Skin of body (tissue), 2 donors: ENCODE measurements around the gene TTC27. TPM values are rescaled to one million over a fixed set of nuclear protein-coding genes. Genes with fewer than 3 reads are reported as not detected.
"Not testable (repeated sequence)": the region's sequence is repeated elsewhere in the genome, so short reads cannot be mapped to it uniquely, and the experiment has no call there.

Source experiments
- DNase-seq: peaks from one replicate; lab custom pipeline; 2025; lab: John Stamatoyannopoulos, UW
- total RNA-seq: library from RNA; depleted of rRNA; stranded (reverse); fragments of >200 nt; gene quantifications from one replicate; pipeline ENCODE4 v1.2.3, GENCODE V29; 2014

Gene TTC27
- total RNA-seq, 1 donor from 2014 or later: 22.5 TPM

DNA sequence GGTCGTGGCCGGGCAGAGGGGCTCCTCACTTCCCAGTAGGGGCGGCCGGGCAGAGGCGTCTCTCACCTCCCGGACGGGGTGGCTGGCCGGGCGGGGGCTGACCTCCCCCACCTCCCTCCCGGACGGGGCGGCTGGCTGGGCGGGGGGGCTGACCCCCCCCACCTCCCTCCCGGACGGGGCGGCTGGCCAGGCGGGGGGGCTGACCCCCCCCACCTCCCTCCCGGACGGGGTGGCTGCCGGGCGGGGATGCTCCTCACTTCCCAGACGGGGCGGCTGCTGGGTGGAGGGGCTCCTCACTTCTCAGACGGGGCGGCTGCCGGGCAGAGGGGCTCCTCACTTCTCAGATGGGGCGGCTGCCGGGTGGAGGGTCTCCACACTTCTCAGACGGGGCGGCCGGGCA lies 126.8 kb downstream of the TTC27 start:
- not testable (repeated sequence) for DNase-seq

DNA sequence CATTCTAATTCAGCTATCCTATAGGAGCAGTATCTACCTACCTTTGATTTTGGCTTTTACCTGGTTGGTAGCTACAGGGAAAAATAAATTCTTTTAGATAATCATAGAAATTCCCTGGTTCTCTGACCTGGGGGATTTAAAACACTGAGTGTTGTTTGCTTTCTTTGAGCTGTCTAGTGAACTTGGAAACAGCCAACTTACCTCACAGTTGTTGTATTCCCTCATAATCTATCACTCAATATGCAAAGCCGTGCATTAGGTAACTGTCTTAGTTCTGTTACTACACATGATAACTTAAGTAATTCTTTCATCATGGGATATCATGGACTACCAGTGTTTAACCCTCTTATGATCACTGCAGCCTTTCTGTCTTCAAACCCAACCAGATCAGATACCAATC lies 127.8 kb downstream of the TTC27 start:
- no peak for DNase-seq

DNA sequence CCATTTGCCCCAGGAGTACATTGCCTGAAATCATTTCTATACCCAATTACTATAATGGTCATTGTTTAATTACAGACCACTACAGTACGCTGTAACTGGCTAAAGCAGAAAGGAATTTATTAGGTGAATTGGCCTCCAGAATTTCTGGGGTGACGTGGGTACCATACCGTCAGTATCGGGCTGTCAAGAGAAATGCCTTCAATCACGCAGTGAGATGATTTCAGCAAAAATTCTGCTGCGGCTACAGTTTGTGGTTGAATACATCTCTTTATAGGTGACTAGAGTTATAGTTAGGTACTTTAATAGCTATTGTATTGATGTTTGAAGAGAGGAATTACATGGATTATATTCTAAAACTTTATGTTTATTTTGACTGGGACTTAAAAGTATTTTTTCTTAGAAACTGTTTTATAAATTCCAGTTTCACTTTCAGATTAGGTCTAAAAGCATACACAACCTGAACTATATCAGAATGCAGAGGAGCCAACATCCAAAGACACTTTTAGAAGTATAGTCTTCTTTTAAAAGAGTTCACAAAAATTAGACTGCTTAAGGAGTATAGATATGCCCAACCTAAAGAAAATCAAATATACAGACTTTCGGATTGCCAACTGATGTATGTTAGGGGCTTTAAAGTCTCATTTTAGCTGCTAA lies 128.4 kb downstream of the TTC27 start:
- no peak for DNase-seq

DNA sequence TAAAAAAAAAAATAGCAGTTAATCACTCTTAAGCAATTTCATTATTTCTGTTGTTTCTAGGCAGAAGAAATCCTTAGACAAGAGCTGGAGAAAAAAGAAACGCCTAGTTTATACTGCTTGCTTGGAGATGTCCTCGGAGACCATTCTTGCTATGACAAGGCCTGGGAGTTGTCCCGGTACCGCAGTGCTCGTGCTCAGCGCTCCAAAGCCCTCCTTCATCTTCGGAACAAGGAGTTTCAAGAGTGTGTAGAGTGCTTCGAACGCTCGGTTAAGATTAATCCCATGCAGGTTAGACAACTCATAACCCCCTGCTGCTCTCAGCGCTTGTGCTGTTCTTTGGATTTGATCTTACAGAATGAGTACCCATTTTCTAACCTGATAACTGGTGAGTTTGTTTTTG lies 130.4 kb downstream of the TTC27 start:
- no peak for DNase-seq

DNA sequence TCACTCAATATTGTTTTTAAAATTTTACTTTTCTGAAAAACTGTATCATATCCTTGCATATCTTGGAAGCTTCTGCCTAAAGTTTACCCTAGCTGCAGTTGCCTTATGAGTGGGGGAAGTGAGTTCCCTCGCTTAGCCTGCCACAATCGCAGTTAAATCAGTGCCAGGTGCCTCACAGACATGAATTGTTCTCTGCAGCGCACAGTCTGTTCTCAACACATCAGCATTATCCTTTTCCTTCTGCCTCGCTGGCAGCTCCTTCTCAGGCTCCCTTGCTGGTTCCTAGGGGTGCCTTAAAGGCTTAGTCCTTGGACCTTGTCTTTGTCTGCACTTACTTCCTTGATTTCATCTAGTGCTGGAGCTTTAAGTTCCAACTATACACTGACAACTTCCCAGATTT lies 132.8 kb downstream of the TTC27 start:
- no peak for DNase-seq

DNA sequence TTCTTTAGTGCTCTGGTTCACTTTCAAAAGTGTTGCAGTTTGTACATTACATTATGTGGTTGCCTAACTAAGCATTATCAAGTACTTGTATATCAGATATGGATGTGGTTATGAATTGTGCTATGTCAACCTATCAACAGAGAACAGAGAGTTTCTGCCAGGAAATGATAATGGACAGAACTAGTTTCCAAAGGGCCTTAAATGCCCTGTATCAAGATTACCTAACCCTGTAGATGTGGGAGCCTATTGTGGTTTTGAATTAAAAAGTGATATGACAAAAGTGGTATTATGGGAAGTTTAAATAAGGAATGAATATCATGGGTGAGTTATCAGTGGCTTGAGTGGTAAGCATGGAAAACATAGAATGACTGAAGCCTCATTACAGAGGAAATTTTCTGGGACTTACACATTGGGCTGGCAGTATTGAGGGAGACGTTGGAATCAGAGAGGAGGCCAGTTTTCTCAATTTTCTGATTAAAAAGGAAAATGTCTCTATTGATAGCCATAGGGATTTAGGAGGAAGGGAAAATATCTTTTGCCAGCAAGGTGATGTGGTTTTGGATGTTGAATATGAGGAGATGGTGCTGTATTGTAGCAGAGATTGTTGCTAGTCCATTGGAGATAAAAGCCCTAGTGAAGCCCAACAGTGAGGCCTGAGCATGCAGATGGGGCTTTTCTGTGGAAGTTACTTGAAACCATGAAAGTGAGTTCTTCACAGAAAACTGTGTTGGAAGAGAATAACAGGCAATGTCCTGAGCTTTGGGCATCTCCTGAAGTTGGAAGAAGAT lies 140.7 kb downstream of the TTC27 start:
- DNase-seq: no peak

DNA sequence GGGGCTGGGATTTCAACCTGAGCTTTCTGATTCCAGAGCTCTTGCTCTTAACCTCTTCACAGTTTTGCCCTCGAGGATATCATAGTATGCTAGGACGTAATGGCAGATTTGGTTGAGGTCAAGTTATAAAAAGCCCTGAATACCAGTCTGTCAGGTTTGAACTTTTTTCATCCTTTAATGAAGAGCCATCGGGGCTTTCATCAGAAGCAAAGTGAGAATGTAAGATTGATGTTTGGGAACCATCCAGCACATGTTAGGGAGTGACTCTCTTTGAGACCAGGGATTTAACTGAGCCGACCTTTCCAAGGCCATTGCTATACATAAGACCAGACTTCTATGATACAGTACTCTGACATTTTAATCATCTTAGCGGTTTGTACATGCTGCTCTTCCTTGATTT lies 142.5 kb downstream of the TTC27 start:
- no peak for DNase-seq

DNA sequence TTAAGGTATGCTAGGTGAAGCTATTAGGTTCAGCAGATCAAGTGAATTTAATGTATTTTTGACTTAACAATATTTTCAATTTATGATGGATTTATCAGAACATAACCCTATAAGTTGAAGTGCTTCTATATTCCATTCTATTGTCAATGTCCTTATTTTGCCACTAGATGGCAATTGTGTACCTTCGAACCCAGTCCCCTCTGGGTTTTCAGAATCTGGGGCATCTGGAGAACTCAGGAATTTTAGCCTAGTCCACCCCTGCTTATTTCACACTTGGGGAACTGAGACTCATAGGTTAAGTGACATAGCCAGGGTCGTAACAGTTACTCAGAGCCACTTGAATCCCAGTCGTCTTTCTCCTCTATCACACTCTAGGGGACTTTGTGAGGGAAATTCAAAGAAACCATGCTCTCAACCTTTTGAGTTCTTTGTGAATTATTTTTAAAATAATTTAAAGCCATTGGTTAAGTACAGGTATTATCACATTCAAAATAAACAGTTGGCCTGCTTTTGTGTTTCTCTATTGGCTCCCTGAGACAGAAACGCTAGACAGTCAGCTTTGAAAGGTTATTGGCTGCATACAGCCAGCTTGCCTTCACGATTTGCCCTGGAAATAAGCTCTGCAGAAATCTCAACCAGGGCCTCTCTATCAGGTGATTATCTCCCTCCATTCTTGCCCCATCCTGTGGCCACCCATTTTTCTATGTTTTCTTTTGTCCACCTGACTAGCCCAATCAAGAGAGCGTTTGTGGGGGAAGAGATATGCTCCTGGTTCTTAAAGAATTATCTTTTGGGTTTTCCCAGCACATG lies 145.0 kb downstream of the TTC27 start:
- DNase-seq: peak; percentile 73

DNA sequence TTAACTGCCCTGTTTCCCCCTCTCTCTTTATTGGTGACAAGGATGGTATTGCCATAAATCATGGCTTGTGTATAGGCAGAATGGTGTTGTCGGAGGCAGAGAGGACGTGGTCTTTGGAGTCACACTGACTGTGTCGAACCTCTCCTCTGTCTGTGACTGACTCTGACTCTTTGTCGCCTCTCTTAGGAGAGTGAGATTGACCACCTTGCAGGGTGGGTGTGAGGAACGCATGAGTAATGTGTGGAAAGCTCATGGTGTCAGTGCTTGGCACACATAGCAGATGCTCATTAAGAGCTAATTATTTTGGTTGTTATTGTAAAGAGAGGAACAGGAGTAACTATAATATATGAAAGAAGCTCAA lies 145.6 kb downstream of the TTC27 start:
- DNase-seq: no peak

DNA sequence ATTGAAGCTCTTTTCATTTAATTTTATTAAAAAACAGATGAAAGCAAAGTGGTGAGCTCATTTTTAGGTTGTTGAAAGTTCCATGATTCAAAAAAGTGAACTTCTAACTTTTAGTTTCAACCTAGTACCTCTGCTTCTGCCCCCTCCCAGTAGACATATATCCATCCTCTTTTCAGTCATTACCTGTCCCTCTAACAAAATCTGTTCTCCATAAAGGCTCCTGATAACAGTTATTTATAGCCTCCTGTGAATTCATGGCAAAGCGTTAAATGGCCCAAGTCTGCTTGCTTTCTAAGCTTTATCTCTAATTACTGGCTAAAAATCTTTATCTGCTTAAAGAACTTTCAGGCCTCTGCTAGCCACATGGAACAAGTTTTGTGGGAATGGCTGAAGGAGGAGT lies 148.1 kb downstream of the TTC27 start:
- no peak for DNase-seq

DNA sequence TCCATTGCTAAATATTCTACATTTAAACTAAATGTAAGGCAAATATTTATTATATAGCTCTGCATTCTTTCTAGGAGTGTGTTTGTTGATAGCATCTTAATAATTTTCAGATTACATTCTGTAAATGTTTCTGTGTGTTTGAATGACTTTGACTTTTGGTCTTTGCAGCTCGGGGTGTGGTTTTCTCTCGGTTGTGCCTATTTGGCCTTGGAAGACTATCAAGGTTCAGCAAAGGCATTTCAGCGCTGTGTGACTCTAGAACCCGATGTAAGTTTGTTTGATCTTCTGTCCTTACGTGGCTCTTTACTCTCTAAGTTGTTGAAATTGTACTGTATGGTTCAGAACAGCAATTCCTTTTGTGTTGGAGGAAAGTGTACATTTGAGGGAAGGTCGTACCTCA lies 149.9 kb downstream of the TTC27 start:
- DNase-seq: no peak

DNA sequence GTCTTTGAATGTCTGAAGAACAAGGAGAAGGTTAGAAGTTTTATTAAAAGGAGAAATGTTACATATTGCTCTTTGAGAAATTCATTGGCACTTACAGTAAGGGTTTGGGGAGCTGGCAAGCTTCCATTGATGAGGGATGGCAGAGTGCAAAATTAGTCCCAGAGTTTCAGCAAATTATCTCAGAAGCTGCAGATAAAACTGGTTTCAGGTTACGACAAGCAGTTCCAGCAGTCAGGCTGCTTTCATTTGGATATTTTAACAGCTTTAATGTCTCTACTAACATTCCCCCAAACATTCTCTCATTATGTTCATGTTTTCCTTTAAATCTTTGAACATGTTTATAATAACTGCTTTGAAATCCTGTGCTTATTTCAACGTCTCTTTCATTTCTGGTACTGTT lies 153.1 kb downstream of the TTC27 start:
- no peak for DNase-seq

DNA sequence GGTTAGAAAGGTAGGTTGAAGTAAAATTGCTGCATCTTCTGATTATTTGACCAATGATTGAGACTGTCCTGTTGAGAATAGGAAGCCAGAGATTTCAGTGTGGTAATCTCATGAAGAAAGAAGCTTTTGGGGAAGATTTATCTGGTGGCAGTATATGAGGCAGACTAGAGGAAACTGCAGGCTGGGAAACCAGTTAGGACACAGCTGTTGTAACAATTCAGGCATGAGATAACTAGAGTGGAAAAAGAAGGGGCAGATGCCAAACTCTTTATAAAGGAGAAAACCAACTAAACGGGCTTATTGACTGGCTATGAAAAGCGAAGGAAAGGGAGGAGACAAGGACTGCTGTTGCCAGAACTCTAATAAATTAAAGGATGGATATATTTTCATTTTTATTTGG lies 155.6 kb downstream of the TTC27 start:
- DNase-seq: no peak

DNA sequence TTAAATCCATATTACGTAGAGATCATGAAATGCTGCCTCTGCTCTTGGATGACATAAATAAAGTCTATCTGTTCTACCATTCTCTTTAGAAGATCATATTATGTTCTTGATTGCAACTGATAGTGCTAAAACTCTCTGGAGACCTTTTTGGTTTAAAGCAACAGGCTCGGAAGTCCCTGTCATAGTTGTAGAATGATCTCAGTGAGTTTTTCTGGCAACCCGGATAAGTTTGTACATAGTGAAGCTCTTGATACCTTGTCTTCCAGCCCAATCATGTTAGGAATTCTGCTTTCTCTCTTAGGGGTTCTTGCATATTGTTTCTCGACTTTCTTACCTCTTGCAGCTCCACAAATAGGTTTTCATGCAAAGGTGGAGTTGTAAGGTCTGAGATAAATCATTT lies 156.1 kb downstream of the TTC27 start:
- DNase-seq: no peak

DNA sequence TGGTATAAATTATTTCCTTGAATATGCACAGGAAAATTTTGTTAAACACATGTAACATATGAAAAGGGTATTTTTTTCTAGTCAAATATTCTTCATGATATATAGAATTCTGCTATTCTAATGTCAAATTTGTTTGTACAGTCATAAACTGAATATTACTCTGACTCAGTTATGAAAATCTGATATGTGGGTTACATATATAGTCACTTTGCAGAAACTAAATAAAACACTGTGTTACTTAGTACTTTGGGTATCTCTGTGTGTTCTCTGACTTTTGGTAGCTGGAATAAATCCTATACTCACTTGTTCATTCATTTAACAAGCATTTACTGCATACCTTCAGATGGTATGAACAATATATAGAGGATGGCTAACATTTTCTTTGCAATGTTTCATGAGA lies 159.4 kb downstream of the TTC27 start:
- DNase-seq: no peak

DNA sequence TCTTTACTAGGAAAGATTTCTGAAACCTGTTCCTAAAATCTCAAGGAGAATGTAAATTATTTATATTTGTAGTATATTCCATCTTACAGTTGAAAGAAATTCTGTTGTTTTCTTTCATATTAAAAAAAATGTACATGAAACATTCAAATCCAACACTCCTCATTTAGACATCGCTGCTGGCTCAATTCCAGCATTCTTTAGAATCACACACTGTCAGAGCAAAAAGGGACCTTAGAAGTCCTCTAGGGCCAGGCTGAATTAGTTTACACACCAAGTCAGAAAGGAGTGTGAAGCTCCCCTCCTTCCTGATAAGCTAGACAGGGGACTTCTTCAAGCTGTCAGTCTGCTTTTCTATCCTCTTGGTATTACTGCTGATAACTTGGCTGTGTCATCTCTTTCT lies 160.3 kb downstream of the TTC27 start:
- DNase-seq: no peak

DNA sequence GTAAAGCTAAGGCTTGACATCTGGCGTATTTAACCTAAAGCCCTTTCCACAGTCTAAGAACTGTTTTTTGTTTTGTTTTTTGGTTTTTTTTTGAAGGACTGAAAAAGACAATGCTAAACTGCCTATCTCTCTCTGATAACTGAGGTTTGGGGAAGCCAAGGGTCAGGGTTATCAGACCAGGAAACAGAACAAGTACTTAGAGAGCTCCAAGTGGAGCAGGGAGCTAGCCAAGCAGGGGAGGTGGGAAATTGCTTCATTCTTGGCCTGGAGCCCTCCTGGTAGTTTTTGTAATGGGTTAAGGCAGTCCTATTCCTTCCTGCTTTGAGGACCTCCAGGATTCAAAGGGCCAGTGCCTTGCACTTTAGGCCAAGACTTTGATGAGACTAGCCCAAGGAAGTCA lies 164.6 kb downstream of the TTC27 start:
- DNase-seq: no peak

DNA sequence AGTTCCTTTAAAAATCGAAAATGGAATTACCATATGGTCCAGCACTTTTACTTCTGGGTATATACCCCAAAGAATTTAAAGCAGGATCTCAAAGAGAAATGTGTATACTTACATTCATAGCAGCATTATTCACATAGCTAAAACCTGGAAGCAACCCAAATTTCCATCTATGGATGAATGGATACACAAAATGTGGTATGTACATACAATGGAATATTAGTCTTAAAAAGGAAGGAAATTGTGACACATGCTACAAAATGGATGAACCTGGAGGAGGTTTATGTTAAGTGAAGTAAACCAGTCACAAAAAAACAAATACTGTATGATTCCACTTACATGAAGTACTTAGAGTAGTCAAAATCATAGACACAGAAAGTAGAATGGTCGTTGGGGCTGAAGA lies 171.0 kb downstream of the TTC27 start:
- no peak for DNase-seq

DNA sequence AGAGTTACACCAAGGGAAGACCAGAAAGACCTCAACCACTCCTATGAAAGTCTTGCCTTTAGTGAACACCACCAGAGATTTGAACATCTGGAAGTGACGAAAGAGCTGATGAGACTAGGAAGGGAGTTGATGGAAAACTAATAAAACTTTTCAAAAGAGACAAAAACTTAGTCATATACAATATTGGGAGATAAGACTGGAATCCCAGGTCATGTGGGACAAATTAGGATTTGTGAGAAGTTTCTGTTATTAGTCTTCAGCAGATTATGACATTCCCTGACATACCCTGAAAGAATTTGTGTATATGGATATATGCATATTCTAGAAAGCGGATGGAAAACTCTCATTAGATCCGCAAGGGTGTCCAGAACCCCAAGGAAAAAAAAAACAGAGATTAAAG lies 173.9 kb downstream of the TTC27 start:
- DNase-seq: no peak

DNA sequence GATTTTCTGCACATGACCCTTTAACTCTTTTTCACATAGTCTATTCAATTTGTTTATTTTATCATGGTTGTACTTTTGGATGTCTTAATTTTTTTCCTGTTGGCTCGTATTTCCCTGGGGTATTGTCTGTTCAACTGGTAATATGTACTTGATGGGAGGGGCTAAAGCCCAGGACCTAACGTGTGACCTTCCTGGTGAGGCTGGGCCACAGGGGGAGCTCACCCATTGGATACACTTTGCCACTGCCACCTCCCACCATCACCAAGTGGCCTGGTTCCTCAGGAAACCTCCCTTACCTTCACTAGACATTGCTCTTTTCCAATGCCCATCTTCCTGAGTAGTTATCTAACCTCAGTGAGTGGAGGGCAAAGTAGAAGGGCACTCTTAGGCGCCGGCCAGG lies 175.0 kb downstream of the TTC27 start:
- no peak for DNase-seq

DNA sequence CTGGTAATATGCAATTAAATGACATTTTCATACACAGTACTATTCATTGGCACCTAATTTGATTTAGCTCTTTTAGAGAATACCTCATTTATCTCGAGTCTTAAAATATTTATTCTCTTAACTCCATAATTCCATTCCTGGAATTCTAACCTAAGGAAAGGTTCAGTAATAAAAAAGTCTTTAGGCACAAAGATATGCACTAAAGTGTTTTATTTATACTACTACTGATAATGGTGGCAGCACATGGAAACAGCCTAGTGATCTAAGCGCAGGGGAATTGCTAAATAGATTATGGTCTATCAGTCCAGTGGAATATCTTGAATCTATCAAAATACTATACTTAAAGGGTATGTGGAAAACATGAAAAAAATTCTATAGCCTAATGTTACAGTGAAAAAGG lies 176.4 kb downstream of the TTC27 start:
- no peak for DNase-seq
